Measurements from ENCODE around the gene ADGRV1. TPM values are rescaled to one million over a fixed set of nuclear protein-coding genes. Genes with fewer than 3 reads are reported as not detected.
"Not testable (repeated sequence)": the region's sequence is repeated elsewhere in the genome, so short reads cannot be mapped to it uniquely, and the experiment has no call there.

Gene ADGRV1
- total RNA-seq, 4 donors from 2014 or later: 2.5 to 7.5 (median 4.5) TPM

DNA sequence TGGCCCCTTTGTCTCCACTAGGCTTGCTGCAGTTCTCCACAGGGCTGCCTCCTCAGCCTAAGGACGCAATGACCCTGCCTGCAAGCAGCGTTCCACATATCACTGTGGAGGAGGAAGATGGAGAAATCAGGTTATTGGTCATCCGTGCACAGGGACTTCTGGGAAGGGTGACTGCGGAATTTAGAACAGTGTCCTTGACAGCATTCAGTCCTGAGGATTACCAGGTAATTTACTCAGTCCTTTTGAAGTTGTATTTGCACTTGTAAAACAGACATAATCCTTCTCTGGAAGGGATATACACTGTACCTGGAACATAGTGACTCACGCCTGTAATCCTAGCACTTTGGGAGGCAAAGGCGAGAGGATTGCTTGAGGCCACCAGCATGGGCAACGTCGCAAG lies 116.6 kb downstream of the ADGRV1 start:
- TF ChIP-seq POLR2AphosphoS5 (IDR thresholded peaks at IDR 0.05) (no peak), EP300 (IDR thresholded peaks at IDR 0.05) (no peak), POLR2A (IDR thresholded peaks at IDR 0.05) (no peak)
- TF ChIP-seq, protein P1, sequence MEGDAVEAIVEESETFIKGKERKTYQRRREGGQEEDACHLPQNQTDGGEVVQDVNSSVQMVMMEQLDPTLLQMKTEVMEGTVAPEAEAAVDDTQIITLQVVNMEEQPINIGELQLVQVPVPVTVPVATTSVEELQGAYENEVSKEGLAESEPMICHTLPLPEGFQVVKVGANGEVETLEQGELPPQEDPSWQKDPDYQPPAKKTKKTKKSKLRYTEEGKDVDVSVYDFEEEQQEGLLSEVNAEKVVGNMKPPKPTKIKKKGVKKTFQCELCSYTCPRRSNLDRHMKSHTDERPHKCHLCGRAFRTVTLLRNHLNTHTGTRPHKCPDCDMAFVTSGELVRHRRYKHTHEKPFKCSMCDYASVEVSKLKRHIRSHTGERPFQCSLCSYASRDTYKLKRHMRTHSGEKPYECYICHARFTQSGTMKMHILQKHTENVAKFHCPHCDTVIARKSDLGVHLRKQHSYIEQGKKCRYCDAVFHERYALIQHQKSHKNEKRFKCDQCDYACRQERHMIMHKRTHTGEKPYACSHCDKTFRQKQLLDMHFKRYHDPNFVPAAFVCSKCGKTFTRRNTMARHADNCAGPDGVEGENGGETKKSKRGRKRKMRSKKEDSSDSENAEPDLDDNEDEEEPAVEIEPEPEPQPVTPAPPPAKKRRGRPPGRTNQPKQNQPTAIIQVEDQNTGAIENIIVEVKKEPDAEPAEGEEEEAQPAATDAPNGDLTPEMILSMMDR (IDR thresholded peaks at IDR 0.05): no peak
- no peaks in the 10 kb centered on the region for H3K27me3 ChIP-seq
- DNase-seq (ENCODE audit: low spot score in 2 of 2): no peak
- H3K27ac ChIP-seq: no peak overlapping the region
- H3K4me1 ChIP-seq: no peaks in the 10 kb centered on the region
- H3K4me3 ChIP-seq: no peak overlapping the region
- WGBS: 77% methylated on average over 8 of the region's 8 CpGs
- H3K9me3 ChIP-seq: no peaks in the 10 kb centered on the region
- no peaks in the 10 kb centered on the region for H3K36me3 ChIP-seq

DNA sequence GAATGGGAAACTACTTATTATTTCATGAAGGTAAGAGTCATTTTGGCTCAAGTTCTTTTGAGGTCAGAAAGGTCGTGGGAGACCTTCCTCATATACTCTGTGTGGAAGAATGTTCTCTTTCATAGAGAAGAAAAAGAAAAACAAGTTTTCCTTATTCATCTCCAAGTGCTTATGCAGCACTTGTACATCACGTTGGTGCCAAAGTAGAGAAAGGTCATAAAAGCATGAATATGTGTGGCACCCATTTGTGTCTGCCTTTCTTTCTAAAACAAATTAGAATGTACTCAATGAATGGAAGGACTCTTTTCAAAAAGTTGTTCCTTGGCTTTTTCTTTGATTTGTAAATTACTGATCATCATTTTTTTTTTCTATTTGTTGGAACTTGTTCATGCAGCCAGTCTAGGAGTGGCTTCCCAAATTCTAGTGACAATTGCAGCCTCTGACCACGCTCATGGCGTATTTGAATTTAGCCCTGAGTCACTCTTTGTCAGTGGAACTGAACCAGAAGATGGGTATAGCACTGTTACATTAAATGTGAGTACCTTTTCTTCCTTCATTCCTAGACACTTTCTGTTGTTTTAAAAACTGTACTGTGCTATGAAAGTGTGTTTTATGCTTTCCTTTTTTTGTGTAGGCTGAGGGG lies 122.4 kb downstream of the ADGRV1 start:
- WGBS: 59% methylated on average over 4 of the region's 4 CpGs
- Histone ChIP-seq H3K4me3 (no peak overlapping the region), H3K4me1 (no peaks in the 10 kb centered on the region), H3K9me3 (no peaks in the 10 kb centered on the region), H3K36me3 (no peaks in the 10 kb centered on the region), H3K27me3 (no peaks in the 10 kb centered on the region), H3K27ac (no peak overlapping the region)
- TF ChIP-seq POLR2AphosphoS5 (IDR thresholded peaks at IDR 0.05) (no peak), EP300 (IDR thresholded peaks at IDR 0.05) (no peak), POLR2A (IDR thresholded peaks at IDR 0.05) (no peak)
- TF ChIP-seq, protein P1 (IDR thresholded peaks at IDR 0.05): no peak
- no peak for DNase-seq (ENCODE audit: low spot score in 2 of 2)

DNA sequence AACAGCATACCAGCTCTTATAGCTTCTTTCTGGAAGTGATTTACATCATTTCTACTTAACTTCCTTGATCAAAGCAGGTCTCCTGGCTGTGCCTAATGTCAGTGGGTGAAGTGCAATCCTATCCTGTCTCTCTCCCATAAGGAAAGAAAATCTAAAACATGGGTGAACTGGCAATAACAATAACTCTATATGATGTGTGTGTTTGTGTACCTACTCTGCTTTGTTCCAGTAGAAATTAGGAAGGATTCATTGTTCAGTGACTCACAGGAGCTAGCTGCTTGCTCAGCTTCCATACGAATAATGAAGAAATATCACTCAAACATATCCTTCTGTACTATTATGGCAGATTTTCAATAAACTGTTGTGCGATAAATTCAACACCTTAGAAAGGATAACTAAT lies 123.7 kb downstream of the ADGRV1 start:
- Histone ChIP-seq H3K27me3 (no peaks in the 10 kb centered on the region), H3K9me3 (no peaks in the 10 kb centered on the region), H3K36me3 (no peaks in the 10 kb centered on the region), H3K4me1 (no peaks in the 10 kb centered on the region), H3K4me3 (no peak overlapping the region), H3K27ac (no peak overlapping the region)
- TF ChIP-seq EP300 (IDR thresholded peaks at IDR 0.05): no peak
- TF ChIP-seq, protein P1 (IDR thresholded peaks at IDR 0.05): no peak
- TF ChIP-seq POLR2A (IDR thresholded peaks at IDR 0.05): no peak
- TF ChIP-seq POLR2AphosphoS5 (IDR thresholded peaks at IDR 0.05): no peak
- DNase-seq (ENCODE audit: low spot score in 2 of 2): no peak
- 78% methylated on average over 2 of the region's 2 CpGs for WGBS

DNA sequence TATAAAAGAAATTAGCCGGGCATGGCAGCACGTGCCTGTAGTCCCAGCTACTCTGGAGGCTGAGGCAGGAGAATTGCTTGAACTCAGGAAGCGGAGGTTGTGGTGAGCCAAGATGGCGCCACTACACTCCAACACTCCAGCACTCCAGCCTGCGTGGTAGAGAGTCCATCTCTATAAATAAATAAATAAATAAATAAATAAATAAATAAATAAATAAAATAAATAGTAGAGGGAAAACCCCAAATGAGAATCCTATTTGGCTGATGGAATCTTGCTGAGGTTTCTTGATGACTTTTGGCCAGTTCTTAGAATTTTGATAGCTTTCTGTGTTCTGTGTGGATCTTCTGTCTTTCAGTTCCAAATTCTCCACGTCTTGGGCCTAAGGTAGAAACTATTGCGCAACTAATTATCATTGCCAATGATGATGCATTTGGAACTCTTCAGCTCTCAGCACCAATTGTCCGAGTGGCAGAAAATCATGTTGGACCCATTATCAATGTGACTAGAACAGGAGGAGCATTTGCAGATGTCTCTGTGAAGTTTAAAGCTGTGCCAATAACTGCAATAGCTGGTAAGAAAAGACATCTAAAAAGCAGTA lies 126.9 kb downstream of the ADGRV1 start:
- Histone ChIP-seq H3K4me3 (no peak overlapping the region), H3K27me3 (no peaks in the 10 kb centered on the region), H3K36me3 (no peaks in the 10 kb centered on the region), H3K9me3 (no peaks in the 10 kb centered on the region), H3K27ac (no peak overlapping the region), H3K4me1 (no peaks in the 10 kb centered on the region)
- DNase-seq (ENCODE audit: low spot score in 2 of 2): no peak
- 87% methylated on average over 8 of the region's 8 CpGs for WGBS
- TF ChIP-seq POLR2AphosphoS5 (IDR thresholded peaks at IDR 0.05) (no peak), POLR2A (IDR thresholded peaks at IDR 0.05) (no peak), EP300 (IDR thresholded peaks at IDR 0.05) (no peak)
- TF ChIP-seq, protein P1 (IDR thresholded peaks at IDR 0.05): no peak

DNA sequence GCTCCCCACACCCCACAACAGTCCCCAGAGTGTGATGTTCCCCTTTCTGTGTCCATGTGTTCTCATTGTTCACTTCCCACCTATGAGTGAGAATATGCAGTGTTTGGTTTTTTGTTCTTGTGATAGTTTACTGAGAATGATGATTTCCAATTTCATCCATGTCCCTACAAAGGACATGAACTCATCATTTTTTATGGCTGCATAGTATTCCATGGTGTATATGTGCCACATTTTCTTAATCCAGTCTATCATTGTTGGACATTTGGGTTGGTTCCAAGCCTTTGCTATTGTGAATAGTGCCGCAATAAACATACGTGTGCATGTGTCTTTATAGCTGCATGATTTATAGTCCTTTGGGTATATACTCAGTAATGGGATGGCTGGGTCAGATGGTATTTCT lies 127.8 kb downstream of the ADGRV1 start:
- WGBS: 100% methylated on average over 2 of the region's 2 CpGs
- H3K4me1 ChIP-seq; H3K36me3 ChIP-seq; H3K27me3 ChIP-seq; H3K9me3 ChIP-seq; H3K4me3 ChIP-seq; DNase-seq (ENCODE audit: low spot score in 2 of 2); H3K27ac ChIP-seq: not testable (repeated sequence)

DNA sequence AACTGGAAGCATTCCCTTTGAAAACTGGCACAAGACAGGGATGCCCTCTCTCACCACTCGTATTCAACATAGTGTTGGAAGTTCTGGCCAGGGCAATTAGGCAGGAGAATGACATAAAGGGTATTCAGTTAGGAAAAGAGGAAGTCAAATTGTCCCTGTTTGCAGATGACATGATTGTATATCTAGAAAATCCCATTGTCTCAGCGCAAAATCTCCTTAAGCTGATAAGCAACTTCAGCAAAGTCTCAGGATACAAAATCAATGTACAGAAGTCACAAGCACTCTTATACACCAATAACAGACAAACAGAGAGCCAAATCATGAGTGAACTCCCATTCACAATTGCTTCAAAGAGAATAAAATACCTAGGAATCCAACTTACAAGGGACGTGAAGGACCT lies 128.9 kb downstream of the ADGRV1 start:
- not testable (repeated sequence) for H3K36me3 ChIP-seq; H3K27me3 ChIP-seq; H3K9me3 ChIP-seq; H3K27ac ChIP-seq; H3K4me3 ChIP-seq; DNase-seq (ENCODE audit: low spot score in 2 of 2); H3K4me1 ChIP-seq
- WGBS: 96% methylated on average over 3 of the region's 3 CpGs
